DND-41 (cell line): Measurements from ENCODE around the gene CACNB2.

Source experiments
- ATAC-seq: fragments of 200-7000 bp; cut with Tn5 transposase; 3 replicates; pipeline ENCODE4 v1.9.1; 2021; ENCODE audit warnings: low read depth; ENCODE audit not compliant: insufficient read depth
- DNase-seq: peaks from one replicate; pipeline ENCODE4 v3.0.0-alpha.2; 2020
- H2AFZ ChIP-seq: 2 replicates; pipeline ENCODE4 v1.6.0; 2012; ENCODE audit warnings: low read depth, low read length
- H3K27ac ChIP-seq: 2 replicates; pipeline ENCODE4 v1.5.1; 2012; ENCODE audit warnings: low read length, inconsistent platforms
- H3K27me3 ChIP-seq: fragments of 200-600 bp; sonication (generic); 2 replicates; pipeline ENCODE4 v1.6.0; 2012; ENCODE audit warnings: low read length, mild to moderate bottlenecking, inconsistent platforms; ENCODE audit not compliant: insufficient read depth, poor library complexity
- H3K36me3 ChIP-seq: 2 replicates; pipeline ENCODE4 v1.5.1; 2012; ENCODE audit warnings: low read length, inconsistent platforms; ENCODE audit not compliant: insufficient read depth
- H3K4me1 ChIP-seq: 2 replicates; pipeline ENCODE4 v1.5.1; 2012; ENCODE audit warnings: mild to moderate bottlenecking, low read length; ENCODE audit not compliant: insufficient read depth
- H3K4me2 ChIP-seq: 2 replicates; pipeline ENCODE4 v1.6.0; 2012; ENCODE audit warnings: mild to moderate bottlenecking, moderate library complexity, low read length, inconsistent platforms; ENCODE audit not compliant: insufficient read depth
- H3K4me3 ChIP-seq, 2 experiments: fragments of 200-600 bp in 1 of 2; shearing (Covaris generic) in 1 of 2; 2 replicates each; pipeline ENCODE4 v1.5.1; 2012 to 2016; ENCODE audit warnings: inconsistent platforms in 2 of 2, low read length in 2 of 2, mild to moderate bottlenecking in 2 of 2, low read depth in 1 of 2, moderate library complexity in 1 of 2
- H3K79me2 ChIP-seq: 2 replicates; pipeline ENCODE4 v1.6.0; 2012; ENCODE audit warnings: low read length, inconsistent platforms; ENCODE audit not compliant: insufficient read depth
- H3K9ac ChIP-seq: 2 replicates; pipeline ENCODE4 v1.6.0; 2012; ENCODE audit warnings: low read depth, mild to moderate bottlenecking, inconsistent platforms, low read length, moderate library complexity
- H3K9me3 ChIP-seq: 2 replicates; pipeline ENCODE4 v1.5.1; 2012; ENCODE audit warnings: low read length, moderate library complexity, mild to moderate bottlenecking, inconsistent platforms; ENCODE audit not compliant: insufficient read depth, severe bottlenecking
- H4K20me1 ChIP-seq: 2 replicates; pipeline ENCODE4 v1.6.0; 2012; ENCODE audit warnings: low read length; ENCODE audit not compliant: insufficient read depth
- CTCF ChIP-seq: IDR thresholded peaks from 2 replicates; pipeline ENCODE4 v1.5.1; 2012; ENCODE audit warnings: borderline replicate concordance, low read length, moderate library complexity, mild to moderate bottlenecking; ENCODE audit not compliant: poor library complexity, severe bottlenecking; ENCODE audit errors: extremely low read depth
- EZH2 ChIP-seq: IDR thresholded peaks from 3 replicates; pipeline ENCODE4 v1.6.1; 2012; ENCODE audit warnings: borderline replicate concordance, low read depth, mild to moderate bottlenecking, moderate library complexity, low read length, inconsistent platforms; ENCODE audit not compliant: severe bottlenecking

CACNB2 gene

GRCh38 chr10:18221882-18222281 lies 81.7 kb downstream of the CACNB2 start:
- H3K27me3 ChIP-seq, result no peaks in the 10 kb centered on the region
- no peak overlapping the region for H3K9ac ChIP-seq
- H3K27ac ChIP-seq, result no peak overlapping the region
- no peak for DNase-seq
- H3K36me3 ChIP-seq, result no peaks in the 10 kb centered on the region
- no peak for ATAC-seq
- no peak for TF ChIP-seq CTCF
- TF ChIP-seq EZH2, result no peak
- H2AFZ ChIP-seq, result no peak overlapping the region
- no peak overlapping the region for H3K4me2 ChIP-seq
- no peaks in the 10 kb centered on the region for H4K20me1 ChIP-seq
- H3K4me3 ChIP-seq, result no peak overlapping the region
- no peaks in the 10 kb centered on the region for H3K4me1 ChIP-seq
- no peaks in the 10 kb centered on the region for H3K9me3 ChIP-seq
- H3K79me2 ChIP-seq, result no peaks in the 10 kb centered on the region

- Histone ChIP-seq H4K20me1 (no peaks in the 10 kb centered on the region), H3K4me2 (no peak overlapping the region), H3K9me3 (no peaks in the 10 kb centered on the region), H3K36me3 (no peaks in the 10 kb centered on the region), H3K79me2 (no peaks in the 10 kb centered on the region), H3K4me1 (no peaks in the 10 kb centered on the region), H3K27me3 (no peaks in the 10 kb centered on the region), H3K4me3 (no peak overlapping the region), H2AFZ (no peak overlapping the region), H3K27ac (no peak overlapping the region), H3K9ac (no peak overlapping the region)
- no peak for ATAC-seq
- TF ChIP-seq EZH2, result no peak
- TF ChIP-seq CTCF, result no peak
- DNase-seq, result no peak
Observed at GRCh38 chr10:18222866-18223265, 82.6 kb downstream of the CACNB2 start.

- H3K4me3 ChIP-seq, result no peak overlapping the region
- no peaks in the 10 kb centered on the region for H3K36me3 ChIP-seq
- H3K79me2 ChIP-seq, result no peaks in the 10 kb centered on the region
- H2AFZ ChIP-seq, result no peak overlapping the region
- no peaks in the 10 kb centered on the region for H3K4me1 ChIP-seq
- H4K20me1 ChIP-seq, result no peaks in the 10 kb centered on the region
- H3K4me2 ChIP-seq, result no peak overlapping the region
- H3K27ac ChIP-seq, result no peak overlapping the region
- no peaks in the 10 kb centered on the region for H3K9me3 ChIP-seq
- ATAC-seq (no peak), DNase-seq (no peak)
- TF ChIP-seq CTCF, result no peak
- TF ChIP-seq EZH2, result no peak
- no peak overlapping the region for H3K9ac ChIP-seq
- H3K27me3 ChIP-seq, result no peaks in the 10 kb centered on the region
Observed at GRCh38 chr10:18223898-18224297, 83.7 kb downstream of the CACNB2 start.
